ENCODE measurements around the gene PTGDR2. TPM values are rescaled to one million over a fixed set of nuclear protein-coding genes. Genes with fewer than 3 reads are reported as not detected.

Gene PTGDR2
- total RNA-seq, 1 experiment from 2014 or later, result 0.12 TPM

- POLR2A ChIA-PET, result no interaction called here
- TF ChIP-seq SIN3A (IDR thresholded peaks at IDR 0.05; ENCODE audit: low read depth), result no peak
- TF ChIP-seq ZBTB33 (IDR thresholded peaks at IDR 0.05; ENCODE audit: extremely low read depth, insufficient replicate concordance, low read length), result no peak
- no peak for TF ChIP-seq RAD21 (IDR thresholded peaks at IDR 0.05; ENCODE audit: low read depth)
- peak in 2 of 3 experiments; percentile 38 to 45; a peak in 4 of 6 replicates for TF ChIP-seq CTCF (IDR thresholded peaks at IDR 0.05 in 2 of 3, conservative IDR thresholded peaks at IDR 0.05 in 1 of 3; ENCODE audit: borderline replicate concordance in 1 of 3, insufficient read depth in 1 of 3, low read depth in 2 of 3, low read length in 2 of 3)
- Histone ChIP-seq H3K27ac (ENCODE audit: low read depth, low read length) (no peak overlapping the region), H3K4me2 (ENCODE audit: low read length) (no peak overlapping the region), H3K4me3 (replicated peaks in 1 of 2; ENCODE audit: low read depth in 1 of 2, low read length in 2 of 2) (no peak overlapping the region), H3K27me3 (ENCODE audit: insufficient read depth, low read length) (no peaks in the 10 kb centered on the region), H4K20me1 (ENCODE audit: insufficient read depth) (no peaks in the 10 kb centered on the region), H2AFZ (ENCODE audit: low read depth, low read length, poor library complexity, severe bottlenecking) (no peak overlapping the region), H3K36me3 (ENCODE audit: control insufficient read depth in 1 of 2, insufficient read depth in 2 of 2, low read length in 2 of 2) (no peaks in the 10 kb centered on the region), H3K9ac (ENCODE audit: low read length) (no peak overlapping the region), H3K9me2 (ENCODE audit: insufficient read depth) (no peaks in the 10 kb centered on the region), H3K79me2 (ENCODE audit: insufficient read depth, low read length) (peaks cover 12% of the 10 kb centered on the region), H3K4me1 (ENCODE audit: control insufficient read depth in 1 of 2, insufficient read depth in 2 of 2, low read length in 2 of 2) (peaks cover 2 to 9% of the 10 kb centered on the region in 2 experiments; a peak in 3 of 4 replicates), H3K9me3 (ENCODE audit: control insufficient read depth in 1 of 2, insufficient read depth in 1 of 2, low read depth in 1 of 2, low read length in 2 of 2) (no peaks in the 10 kb centered on the region)
- intact Hi-C loops (cut with micrococcal nuclease), result no loop called here
- ATAC-seq (peak; percentile 48), DNase-seq (ENCODE audit: low read depth, low spot score) (peak; percentile 10)
- RAD21 ChIA-PET (ENCODE audit: low non-redundant PET in 1 of 2, low total read pairs in 2 of 2, uncharacterized antibody in 2 of 2, unreplicated experiment in 2 of 2), result no interaction called here
- CTCF ChIA-PET, result interaction anchor here (1.2 kb wide), 1 partner anchor 50 kb away, joined by 6 read pairs; no protein-coding TSS in a partner anchor
- no TSS peak for BruUV-seq (replicated peaks)
Observed at GRCh38 chr11:60838132-60838531, 17.6 kb downstream of the PTGDR2 start.

All from HCT116 (cell line).